Esophagus muscularis mucosa (tissue), 4 donors: ENCODE data around the gene TNRC6C.

ENCODE experiments used
- EP300 ChIP-seq: sonication (generic); formaldehyde crosslinking; IDR thresholded peaks from one replicate; pipeline ENCODE4 v1.6.1; 2017; ENCODE audit warnings: antibody characterized with exemption
- POLR2A ChIP-seq: fragments of 450-650 bp; IDR thresholded peaks from one replicate; pipeline ENCODE4 v1.6.1; 2017; ENCODE audit warnings: antibody characterized with exemption, moderate library complexity, mild to moderate bottlenecking, low read depth
- POLR2AphosphoS5 ChIP-seq, 2 donors: sonication (generic); formaldehyde crosslinking; IDR thresholded peaks; one replicate each; pipeline ENCODE4 v1.6.1; 2017; ENCODE audit warnings: antibody characterized with exemption in 2 of 2
- TF ChIP-seq, protein P1 (sequence below), 3 experiments: fragments of 200-600 bp in 2 of 3; fragments of 450-650 bp in 1 of 3; sonication (generic) in 2 of 3; IDR thresholded peaks; one replicate each; pipeline ENCODE4 v1.5.1; 2017 to 2019; ENCODE audit warnings: antibody characterized with exemption in 3 of 3, mild to moderate bottlenecking in 2 of 3, moderate library complexity in 1 of 3

DNA sequence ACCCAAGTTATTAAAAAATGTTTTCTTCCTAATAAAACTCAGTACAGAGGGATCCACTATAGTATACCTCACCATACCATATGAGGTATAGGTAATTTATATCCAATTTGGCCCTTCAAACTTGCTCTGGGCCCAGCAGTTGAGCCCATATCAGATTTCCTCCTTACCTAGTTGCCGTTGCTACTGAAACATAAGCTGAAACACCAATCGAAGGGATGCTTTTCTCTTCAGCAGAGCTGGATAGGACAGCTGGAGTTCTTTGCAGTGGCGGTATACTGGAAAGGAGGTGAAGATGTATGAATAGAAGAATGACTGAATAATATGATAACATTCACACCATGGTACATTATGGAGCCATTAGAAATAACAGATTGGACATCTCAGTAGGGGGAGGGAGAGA, 42.7 kb downstream of the TNRC6C start:
- TF ChIP-seq POLR2A (no peak), EP300 (no peak), POLR2AphosphoS5 (IDR thresholded peaks at IDR 0.05) (no peak)
- TF ChIP-seq, protein P1, sequence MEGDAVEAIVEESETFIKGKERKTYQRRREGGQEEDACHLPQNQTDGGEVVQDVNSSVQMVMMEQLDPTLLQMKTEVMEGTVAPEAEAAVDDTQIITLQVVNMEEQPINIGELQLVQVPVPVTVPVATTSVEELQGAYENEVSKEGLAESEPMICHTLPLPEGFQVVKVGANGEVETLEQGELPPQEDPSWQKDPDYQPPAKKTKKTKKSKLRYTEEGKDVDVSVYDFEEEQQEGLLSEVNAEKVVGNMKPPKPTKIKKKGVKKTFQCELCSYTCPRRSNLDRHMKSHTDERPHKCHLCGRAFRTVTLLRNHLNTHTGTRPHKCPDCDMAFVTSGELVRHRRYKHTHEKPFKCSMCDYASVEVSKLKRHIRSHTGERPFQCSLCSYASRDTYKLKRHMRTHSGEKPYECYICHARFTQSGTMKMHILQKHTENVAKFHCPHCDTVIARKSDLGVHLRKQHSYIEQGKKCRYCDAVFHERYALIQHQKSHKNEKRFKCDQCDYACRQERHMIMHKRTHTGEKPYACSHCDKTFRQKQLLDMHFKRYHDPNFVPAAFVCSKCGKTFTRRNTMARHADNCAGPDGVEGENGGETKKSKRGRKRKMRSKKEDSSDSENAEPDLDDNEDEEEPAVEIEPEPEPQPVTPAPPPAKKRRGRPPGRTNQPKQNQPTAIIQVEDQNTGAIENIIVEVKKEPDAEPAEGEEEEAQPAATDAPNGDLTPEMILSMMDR (IDR thresholded peaks at IDR 0.05) = no peak
